NCI-H524 (cell line): Measurements from ENCODE around the gene FAM83F.
A peak's percentile ranks its signal among the peaks of the same experiment; 100 is the strongest.
"Not testable (repeated sequence)": the region's sequence is repeated elsewhere in the genome, so short reads cannot be mapped to it uniquely, and the experiment has no call there.

Experiments used
- DNase-seq, 2 experiments: peaks; one replicate each; lab custom pipeline; 2025; lab: John Stamatoyannopoulos, UW

FAM83F gene

GRCh38 chr22:39992894-39993293, 1.9 kb upstream of the FAM83F start:
- DNase-seq, result not testable (repeated sequence)

DNA sequence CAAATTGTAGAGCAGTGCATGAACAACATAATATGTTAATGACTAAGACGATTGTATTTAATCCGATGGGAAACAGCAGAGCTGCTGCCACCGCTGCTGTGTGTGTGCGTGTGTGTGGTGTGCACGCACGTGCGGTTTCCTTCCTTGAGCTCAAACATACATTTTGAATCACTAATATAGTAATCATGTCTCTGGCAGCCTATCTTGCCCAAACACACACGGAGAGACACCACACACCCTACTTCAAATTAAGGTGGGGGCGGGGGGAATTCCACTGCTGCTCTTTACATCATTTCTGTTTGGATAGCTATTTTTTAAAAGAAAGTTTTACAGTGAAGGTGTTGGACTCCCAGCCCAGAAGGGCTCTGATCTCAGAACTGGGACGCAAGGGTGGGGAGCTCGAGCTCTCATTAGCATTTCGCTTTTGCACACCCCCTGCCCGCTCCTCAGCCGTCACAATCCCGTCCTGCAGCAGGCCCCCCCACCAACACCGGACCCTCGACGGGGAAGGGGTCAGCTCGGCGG, 651 bp upstream of the FAM83F start:
- no peak for DNase-seq

DNA sequence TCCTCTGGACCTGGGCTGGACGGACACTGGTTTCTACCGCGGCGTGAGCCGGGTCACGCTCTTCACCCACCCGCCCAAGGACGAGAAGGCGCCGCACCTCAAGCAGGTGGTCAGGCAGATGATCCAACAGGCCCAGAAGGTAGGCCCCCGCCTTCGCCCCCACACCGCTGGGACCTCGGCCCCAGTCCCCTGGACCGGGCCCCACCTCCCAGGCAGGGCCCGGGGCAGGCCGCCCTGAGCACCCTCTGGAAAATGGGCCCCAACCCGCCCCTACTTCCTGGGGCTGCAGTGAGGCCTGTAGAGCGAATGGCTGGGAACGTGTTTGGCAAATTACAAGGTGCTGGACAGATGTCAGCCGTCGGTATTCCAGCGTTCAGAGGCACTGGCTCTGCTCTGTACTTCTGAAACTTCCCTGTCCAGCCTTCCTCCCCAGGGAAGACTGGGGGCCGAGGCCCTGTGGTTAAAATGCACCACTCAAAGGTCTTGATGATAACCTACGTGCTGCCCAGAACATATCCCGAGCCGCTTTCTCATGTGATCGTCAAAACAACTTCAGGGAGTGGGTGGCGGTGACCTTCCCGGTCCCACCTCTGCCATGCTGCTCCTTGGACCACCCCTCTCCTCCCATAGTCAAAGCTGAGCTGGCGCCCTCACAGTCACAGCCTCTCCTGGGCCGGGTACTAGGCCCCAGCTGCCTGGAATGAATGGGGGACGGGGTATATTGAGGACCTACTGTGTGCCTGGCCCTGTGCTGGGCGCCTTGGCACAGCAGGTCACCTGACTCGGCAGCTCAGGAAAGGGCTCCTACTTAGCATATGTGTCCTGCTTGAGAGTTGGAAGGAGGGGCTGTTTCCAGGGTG, 869 bp downstream of the FAM83F start:
- peak in 1 of 2 experiments; percentile 32 for DNase-seq

- DNase-seq, result no peak
Observed at GRCh38 chr22:39996732-39997131, 2.0 kb downstream of the FAM83F start.

DNA sequence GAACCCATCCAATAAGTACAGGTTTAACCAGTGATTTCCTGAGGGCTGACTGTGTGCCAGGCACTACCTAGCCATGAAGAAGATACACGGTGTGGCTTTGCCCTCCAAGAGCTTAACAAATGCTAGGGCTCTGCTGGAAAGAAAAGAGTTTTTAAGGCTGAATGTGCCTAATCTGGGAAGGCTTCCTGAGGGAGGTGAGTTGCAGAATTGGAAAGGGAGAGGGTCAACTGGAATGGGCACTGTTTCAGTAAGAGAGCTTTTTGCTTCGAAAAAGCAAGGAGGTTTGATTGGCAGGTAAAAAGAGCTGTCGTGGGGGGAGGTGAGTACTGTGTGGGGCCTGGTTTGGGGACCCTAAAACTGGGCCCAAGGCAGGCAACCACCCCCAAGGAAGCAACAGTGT, 2.7 kb downstream of the FAM83F start:
- DNase-seq, result no peak

DNA sequence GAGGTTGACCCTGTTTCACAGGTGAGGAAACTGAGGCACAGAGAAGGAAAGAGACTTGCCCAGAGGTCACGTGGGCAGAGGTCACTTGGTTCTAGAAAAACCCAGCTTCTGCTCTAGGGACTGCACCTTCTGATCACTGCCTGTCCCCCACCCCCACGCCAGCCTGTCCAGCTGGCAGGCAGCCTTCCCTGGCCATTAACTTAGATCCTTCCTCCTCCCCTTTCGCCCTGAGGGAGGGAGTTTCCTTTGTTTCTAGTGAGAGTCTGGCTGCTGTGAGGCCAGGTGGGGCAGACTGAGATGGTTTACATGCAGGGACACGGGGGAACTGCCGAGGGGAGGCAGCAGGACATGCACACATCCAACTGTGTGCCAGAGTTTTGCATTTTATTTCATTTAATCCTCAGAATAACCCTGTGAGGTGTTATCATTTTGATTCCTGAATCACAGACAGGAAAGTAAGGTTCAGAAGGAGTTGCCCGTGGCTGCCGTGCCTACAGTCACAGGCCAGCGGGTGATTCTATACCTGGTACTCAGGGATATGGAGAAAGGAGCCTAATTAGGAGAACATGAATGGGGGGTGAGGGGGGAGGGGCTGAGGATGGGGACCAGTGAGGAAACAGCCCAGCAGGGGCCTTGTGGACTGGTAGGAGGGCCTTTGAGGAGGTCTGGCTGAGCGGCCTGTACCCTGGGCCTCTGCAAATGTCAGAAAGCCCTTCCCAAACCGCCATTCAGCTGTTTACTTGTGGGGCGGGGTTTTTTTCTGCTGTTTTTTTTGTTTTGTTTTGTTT, 3.4 kb downstream of the FAM83F start:
- peak; percentile 89 to 92 for DNase-seq

DNA sequence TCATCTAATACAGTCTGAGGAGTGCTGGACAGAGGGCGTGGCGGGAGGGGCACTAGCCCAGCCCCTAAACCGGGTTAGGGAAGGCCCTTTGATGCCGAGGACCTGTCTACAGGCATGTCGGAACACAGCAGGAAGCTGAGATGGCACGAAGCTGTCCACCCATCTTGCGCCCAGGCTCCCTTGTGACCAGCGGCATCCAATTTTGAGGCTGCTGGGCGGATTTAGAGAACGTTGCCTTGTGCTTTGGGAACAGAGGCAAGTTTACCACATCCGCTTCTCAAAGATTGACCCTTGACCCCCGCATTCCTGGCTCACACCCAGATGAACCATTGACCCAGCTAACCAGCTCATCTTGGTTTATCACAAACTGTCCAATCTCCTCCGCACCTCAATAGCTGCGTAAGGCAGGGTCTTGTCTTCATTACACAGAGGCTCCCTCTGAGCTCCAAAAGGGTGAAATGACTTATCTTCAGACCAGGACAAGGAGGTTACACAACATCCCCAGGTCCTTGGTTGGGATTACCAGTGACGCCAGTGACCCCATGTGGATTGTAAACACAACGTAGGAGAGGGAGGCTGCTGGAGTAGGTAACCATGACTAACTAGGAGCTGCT, 4.5 kb downstream of the FAM83F start:
- peak in 1 of 2 experiments; percentile 14 for DNase-seq

GRCh38 chr22:40000171-40000570, 5.4 kb downstream of the FAM83F start:
- peak in 1 of 2 experiments; percentile 37 for DNase-seq

GRCh38 chr22:40001106-40001505, 6.4 kb downstream of the FAM83F start:
- DNase-seq, result no peak

DNA sequence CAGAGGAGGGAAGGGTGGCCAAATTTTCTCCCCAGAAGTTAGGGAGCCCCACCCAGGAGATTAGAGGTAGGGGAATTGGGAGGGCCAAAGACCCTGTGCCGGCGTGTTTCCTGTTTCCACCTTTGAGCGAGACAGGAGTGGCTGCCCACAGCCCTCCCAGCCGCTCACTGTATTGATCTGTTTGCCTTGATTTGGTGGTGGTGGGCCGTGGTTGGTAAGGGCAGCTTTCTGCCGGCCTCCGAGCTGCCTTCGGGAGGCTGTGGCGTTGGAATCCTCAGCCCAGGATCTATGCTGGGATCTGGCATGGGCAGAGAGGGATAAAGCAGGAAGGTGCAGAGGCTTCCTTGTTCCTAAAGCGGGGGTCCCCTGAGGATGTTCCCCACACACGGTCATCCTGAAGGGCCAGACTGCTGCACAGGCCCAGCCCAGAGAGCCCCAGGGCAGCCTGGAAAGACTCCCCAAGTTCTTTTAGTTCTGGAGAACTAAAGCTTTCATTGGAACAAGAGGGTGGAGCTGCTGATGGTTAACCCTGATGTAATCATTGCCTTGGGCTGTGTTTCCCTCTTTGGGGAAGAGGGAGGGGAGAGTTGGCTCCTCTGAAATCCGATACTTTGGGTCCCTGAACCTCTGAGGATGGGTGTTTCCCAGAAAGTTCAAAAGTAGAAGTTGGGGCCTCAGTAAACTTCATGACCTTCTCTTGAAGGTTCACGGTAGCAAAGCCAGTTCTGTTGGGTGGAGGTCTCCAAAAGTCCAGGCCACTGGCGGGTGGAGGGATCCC, 7.2 kb downstream of the FAM83F start:
- DNase-seq, result no peak

DNA sequence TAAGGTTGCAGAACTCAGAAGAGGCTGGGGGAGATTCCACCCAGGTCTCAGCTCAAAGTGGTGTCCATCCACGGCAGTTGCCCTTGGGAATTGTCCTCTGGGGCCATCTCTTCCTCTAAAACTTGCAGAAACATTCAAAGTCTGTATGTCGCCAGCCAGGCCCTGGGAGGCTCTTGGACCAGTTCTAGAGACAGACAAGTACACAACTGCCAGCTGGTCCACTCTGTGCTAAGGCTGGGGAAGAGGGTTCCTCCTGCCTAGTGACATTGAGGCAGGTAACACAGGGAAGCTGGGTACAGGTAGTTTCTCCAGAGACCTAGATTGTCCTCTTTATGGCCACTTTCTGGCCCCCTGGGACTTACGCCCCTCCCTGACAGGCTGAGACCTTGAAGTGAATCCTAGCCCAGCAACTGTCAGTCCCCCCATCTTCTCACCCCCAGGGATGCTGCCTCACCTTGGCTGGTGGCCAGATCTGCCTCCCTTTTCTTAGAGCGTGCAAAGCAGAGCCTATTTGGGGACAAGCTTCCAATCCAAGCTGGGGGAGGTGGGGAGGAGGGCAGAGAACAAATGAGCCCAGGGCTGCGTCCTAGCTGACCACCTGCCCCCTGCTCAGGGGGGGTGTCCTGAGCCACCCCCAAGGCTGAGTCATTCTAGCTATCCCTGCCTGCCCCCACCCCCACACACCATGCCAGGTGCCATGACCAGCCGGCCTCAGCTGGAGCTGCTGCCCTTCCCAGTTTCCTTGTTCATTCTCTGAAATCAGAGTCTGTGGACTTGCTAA, 8.4 kb downstream of the FAM83F start:
- DNase-seq, result no peak

DNA sequence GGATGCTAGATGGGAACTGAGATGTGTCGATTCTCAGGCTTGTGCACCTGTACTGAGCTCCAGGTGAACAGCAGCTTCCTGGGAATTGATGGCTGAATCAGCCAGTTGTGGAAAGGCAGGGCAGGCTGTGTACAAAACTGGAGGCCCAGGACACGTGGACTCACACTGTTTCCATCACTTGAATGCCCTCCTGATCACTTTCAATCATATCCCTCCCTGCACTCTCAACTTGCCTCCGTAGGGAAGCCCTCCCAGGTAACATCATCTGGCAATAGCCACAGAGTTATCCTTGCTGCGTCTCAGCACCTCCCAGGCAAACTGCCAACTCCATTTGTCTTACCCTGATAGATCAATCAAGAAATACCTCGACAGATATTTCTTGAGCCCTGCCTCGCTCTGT, 10.1 kb downstream of the FAM83F start:
- DNase-seq, result peak in 1 of 2 experiments; percentile 34

GRCh38 chr22:40006641-40007040, 11.9 kb downstream of the FAM83F start:
- DNase-seq, result no peak

GRCh38 chr22:40007853-40008710, 13.3 kb downstream of the FAM83F start:
- DNase-seq, result no peak

GRCh38 chr22:40008726-40009291, 14.1 kb downstream of the FAM83F start:
- DNase-seq, result no peak

- no peak for DNase-seq
Observed at GRCh38 chr22:40009292-40009774, 14.6 kb downstream of the FAM83F start.

DNA sequence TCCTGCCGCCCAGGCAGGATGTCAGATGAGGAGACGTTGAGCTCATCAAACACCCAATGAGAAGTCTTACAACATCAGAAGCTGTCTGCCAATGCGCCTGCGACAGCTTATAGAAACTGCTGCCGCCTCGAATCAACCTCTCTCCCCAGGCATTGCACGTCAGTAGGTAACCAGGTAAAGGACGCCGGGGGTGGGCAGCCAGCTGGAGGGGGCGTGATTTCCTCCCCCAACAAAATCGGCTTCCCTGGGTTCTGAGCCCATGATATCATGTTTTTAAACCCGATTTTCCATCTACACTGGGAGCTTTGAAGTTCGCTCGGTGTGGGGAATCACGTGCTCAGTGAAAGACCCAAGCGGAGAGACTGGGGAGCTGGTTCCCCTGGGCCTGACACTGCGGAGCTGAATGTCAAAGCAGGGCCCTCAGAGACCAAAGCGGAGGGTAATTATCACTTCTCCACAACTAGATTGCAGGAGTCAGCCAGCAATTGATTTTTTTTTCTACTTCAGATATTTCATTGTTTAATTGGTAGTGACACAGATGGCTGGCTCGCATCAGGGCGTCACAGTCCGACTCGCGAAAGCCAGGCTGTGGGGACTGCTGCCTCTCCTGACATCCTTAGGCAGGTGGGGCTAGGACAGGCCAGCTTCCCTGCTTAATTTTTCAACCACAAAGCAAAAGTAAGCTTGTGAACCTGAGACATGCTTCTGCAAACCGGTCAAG, 15.4 kb downstream of the FAM83F start:
- DNase-seq, result peak in 1 of 2 experiments; percentile 27

DNA sequence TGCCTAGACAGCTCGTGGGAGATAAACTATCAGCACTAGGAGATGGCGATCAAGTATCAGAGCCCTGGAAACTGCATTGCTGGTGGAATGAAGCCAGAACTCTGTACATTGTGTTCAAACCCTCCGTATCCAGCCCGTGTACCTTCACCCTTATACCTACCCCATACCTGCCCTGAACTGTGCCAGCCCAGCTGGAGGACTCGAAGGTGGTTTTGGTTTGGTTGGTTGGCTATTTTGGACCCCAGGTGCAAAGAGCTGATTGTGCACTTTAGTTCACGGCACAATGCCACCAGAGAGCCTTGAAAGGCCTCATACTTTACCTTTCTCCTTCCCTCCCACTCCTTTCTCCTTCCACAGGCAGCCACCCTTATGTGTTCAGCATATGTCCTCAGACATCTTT, 16.0 kb downstream of the FAM83F start:
- DNase-seq, result no peak
